ENCODE measurements around the gene LRRC8E. TPM values are rescaled to one million over a fixed set of nuclear protein-coding genes. Genes with fewer than 3 reads are reported as not detected.
A peak's percentile ranks its signal among the peaks of the same experiment; 100 is the strongest.

The LRRC8E gene
- total RNA-seq, 1 experiment from 2014 or later: 10.3 TPM

DNA sequence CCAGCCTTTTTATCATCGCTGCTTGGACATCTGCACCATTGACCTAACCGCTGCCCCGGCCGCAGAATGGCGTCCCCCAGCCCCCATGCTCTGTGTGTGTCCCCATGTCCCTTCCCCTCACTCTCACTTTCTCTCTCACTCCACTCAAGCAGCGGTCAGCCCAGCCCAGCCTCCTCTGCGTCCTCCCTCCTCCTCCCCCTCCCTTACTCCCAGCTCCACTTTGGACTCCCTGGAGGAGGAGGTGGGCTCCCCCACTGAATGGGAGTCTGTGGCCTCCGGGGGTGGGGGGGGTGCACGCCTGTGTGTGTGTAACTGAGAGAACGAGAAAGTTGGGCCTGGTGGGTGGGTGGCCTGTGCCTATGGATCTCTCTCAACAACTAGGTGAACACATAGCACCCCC lies 17.5 kb downstream of the LRRC8E start:
- peak overlapping the region; percentile 98 for H3K27ac Mint-ChIP-seq (ENCODE audit: low read depth, unreplicated experiment)
- DNase-seq (ENCODE audit: unreplicated experiment): no peak
- peak overlapping the region; percentile 97 for H3K4me3 Mint-ChIP-seq (ENCODE audit: unreplicated experiment)
- peaks cover 29% of the 10 kb centered on the region for H3K4me1 Mint-ChIP-seq (ENCODE audit: insufficient read depth, unreplicated experiment)
- TF ChIP-seq CTCF (IDR thresholded peaks at IDR 0.05; ENCODE audit: unreplicated experiment): no peak
- BruUV-seq (replicated peaks): no TSS peak
- POLR2A ChIA-PET: no interaction called here
- H3K9me3 Mint-ChIP-seq (ENCODE audit: unreplicated experiment): no peaks in the 10 kb centered on the region
- no peaks in the 10 kb centered on the region for H3K27me3 Mint-ChIP-seq (ENCODE audit: insufficient read depth, unreplicated experiment)
- intact Hi-C loops (cut with micrococcal nuclease): no loop called here
- CTCF ChIA-PET: interaction anchor here (0.6 to 1.1 kb wide), 2 partner anchors 12 to 57 kb away, joined by 3 to 6 read pairs; no protein-coding TSS in a partner anchor
- H3K36me3 Mint-ChIP-seq (ENCODE audit: insufficient read depth, unreplicated experiment): peaks cover 23% of the 10 kb centered on the region

GRCh38 chr19:7907122-7907521 lies 18.8 kb downstream of the LRRC8E start:
- Mint-ChIP-seq H3K9me3 (ENCODE audit: unreplicated experiment) (no peaks in the 10 kb centered on the region), H3K4me3 (ENCODE audit: unreplicated experiment) (peak overlapping the region; percentile 31), H3K36me3 (ENCODE audit: insufficient read depth, unreplicated experiment) (peaks cover 27% of the 10 kb centered on the region), H3K27me3 (ENCODE audit: insufficient read depth, unreplicated experiment) (no peaks in the 10 kb centered on the region), H3K27ac (ENCODE audit: low read depth, unreplicated experiment) (peak overlapping the region; percentile 59), H3K4me1 (ENCODE audit: insufficient read depth, unreplicated experiment) (peaks cover 22% of the 10 kb centered on the region)
- TF ChIP-seq CTCF (IDR thresholded peaks at IDR 0.05; ENCODE audit: unreplicated experiment): no peak
- DNase-seq (ENCODE audit: unreplicated experiment): no peak
- ChIA-PET POLR2A (no interaction called here), CTCF (no interaction called here)
- BruUV-seq (replicated peaks): no TSS peak
- intact Hi-C loops (cut with micrococcal nuclease): no loop called here

GRCh38 chr19:7907544-7907943 lies 19.2 kb downstream of the LRRC8E start:
- Mint-ChIP-seq H3K9me3 (ENCODE audit: unreplicated experiment) (no peaks in the 10 kb centered on the region), H3K4me1 (ENCODE audit: insufficient read depth, unreplicated experiment) (peaks cover 22% of the 10 kb centered on the region), H3K27me3 (ENCODE audit: insufficient read depth, unreplicated experiment) (no peaks in the 10 kb centered on the region), H3K4me3 (ENCODE audit: unreplicated experiment) (peak overlapping the region; percentile 31), H3K27ac (ENCODE audit: low read depth, unreplicated experiment) (no peak overlapping the region), H3K36me3 (ENCODE audit: insufficient read depth, unreplicated experiment) (peaks cover 31% of the 10 kb centered on the region)
- no peak for TF ChIP-seq CTCF (IDR thresholded peaks at IDR 0.05; ENCODE audit: unreplicated experiment)
- CTCF ChIA-PET: interaction anchor here (0.9 to 1.1 kb wide), 2 partner anchors 36 to 55 kb away, joined by 3 to 5 read pairs; partner anchors contain the start of gene TIMM44
- BruUV-seq (replicated peaks): no TSS peak
- DNase-seq (ENCODE audit: unreplicated experiment): no peak
- POLR2A ChIA-PET: no interaction called here
- intact Hi-C loops (cut with micrococcal nuclease): no loop called here

DNA sequence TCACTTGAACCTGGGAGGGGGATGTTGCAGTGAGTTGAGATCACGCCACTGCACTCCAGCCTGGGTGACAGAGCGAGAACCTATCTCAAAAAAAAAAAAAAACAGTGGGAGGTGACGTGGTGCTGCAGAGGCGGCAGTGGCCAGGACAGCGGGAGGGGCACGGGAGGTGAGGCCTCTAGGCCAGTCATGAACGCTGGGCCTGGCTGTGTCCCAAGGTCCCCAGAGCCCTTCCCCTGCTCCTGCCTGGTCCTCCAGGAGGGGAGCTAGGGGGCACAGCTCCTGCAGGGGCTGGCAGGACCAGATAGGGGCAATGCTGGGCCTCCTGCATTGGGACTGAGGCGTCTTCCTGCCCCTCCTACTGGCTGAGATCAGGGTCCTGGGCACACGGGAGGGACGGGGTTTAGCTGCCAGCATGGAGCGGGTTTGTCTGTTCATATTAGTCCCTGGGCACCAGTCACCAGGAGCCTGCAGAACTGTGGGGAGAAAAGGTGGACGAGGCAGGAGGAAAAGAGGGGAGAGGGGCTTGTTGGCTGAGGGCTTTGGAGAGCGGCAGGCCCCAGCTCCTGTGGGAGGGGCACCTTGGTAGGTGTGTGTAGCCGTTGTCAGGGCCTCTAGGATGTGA lies 19.9 kb downstream of the LRRC8E start:
- H3K4me1 Mint-ChIP-seq (ENCODE audit: insufficient read depth, unreplicated experiment): peaks cover 22% of the 10 kb centered on the region
- ChIA-PET POLR2A (interaction anchor here (0.7 kb wide), 1 partner anchor 9 kb away, joined by 6 read pairs; no protein-coding TSS in a partner anchor), CTCF (interaction anchor here (0.8 to 1.1 kb wide), 3 partner anchors 14 to 55 kb away, joined by 3 to 5 read pairs (median 4); partner anchors contain the start of gene TIMM44)
- DNase-seq (ENCODE audit: unreplicated experiment): no peak
- H3K27ac Mint-ChIP-seq (ENCODE audit: low read depth, unreplicated experiment): no peak overlapping the region
- no peaks in the 10 kb centered on the region for H3K9me3 Mint-ChIP-seq (ENCODE audit: unreplicated experiment)
- no TSS peak for BruUV-seq (replicated peaks)
- peaks cover 34% of the 10 kb centered on the region for H3K36me3 Mint-ChIP-seq (ENCODE audit: insufficient read depth, unreplicated experiment)
- no peak overlapping the region for H3K4me3 Mint-ChIP-seq (ENCODE audit: unreplicated experiment)
- no peak for TF ChIP-seq CTCF (IDR thresholded peaks at IDR 0.05; ENCODE audit: unreplicated experiment)
- intact Hi-C loops (cut with micrococcal nuclease): no loop called here
- no peaks in the 10 kb centered on the region for H3K27me3 Mint-ChIP-seq (ENCODE audit: insufficient read depth, unreplicated experiment)

Data from MCF 10A (cell line).